ENCODE data around the gene SEC14L2. TPM values are rescaled to one million over a fixed set of nuclear protein-coding genes. Genes with fewer than 3 reads are reported as not detected.

Gene SEC14L2
- total RNA-seq, 4 donors from 2014 or later: 0.38 to 4.4 (median 3.0) TPM

- no peak for TF ChIP-seq CTCF (IDR thresholded peaks at IDR 0.05; ENCODE audit: low read depth)
Observed at GRCh38 chr22:30433227-30433626, 36.4 kb downstream of the SEC14L2 start.

- no peak for TF ChIP-seq CTCF (IDR thresholded peaks at IDR 0.05; ENCODE audit: low read depth)
Observed at GRCh38 chr22:30433773-30434172, 37.0 kb downstream of the SEC14L2 start.

GRCh38 chr22:30434843-30435242 is 38.0 kb downstream of the SEC14L2 start:
- TF ChIP-seq CTCF (IDR thresholded peaks at IDR 0.05; ENCODE audit: low read depth): no peak

GRCh38 chr22:30435674-30436126 is 38.9 kb downstream of the SEC14L2 start:
- no peak for TF ChIP-seq CTCF (IDR thresholded peaks at IDR 0.05; ENCODE audit: low read depth)

- TF ChIP-seq CTCF (IDR thresholded peaks at IDR 0.05; ENCODE audit: low read depth): no peak
Observed at GRCh38 chr22:30436196-30436595, 39.4 kb downstream of the SEC14L2 start.

GRCh38 chr22:30438559-30438958 is 41.7 kb downstream of the SEC14L2 start:
- no peak for TF ChIP-seq CTCF (IDR thresholded peaks at IDR 0.05; ENCODE audit: low read depth)

- TF ChIP-seq CTCF (IDR thresholded peaks at IDR 0.05; ENCODE audit: low read depth): no peak
Observed at GRCh38 chr22:30439226-30439625, 42.4 kb downstream of the SEC14L2 start.

Data from subcutaneous adipose tissue (tissue), 4 donors.